HCT116 (cell line): ENCODE measurements around the gene DENND5B. TPM values are rescaled to one million over a fixed set of nuclear protein-coding genes. Genes with fewer than 3 reads are reported as not detected.

Source experiments
- ATAC-seq: fragments of 200-7000 bp; cut with Tn5 transposase; 2 replicates; pipeline ENCODE4 v1.9.1; 2020; ENCODE audit warnings: mild to moderate bottlenecking, moderate library complexity
- BruUV-seq: library from RNA; stranded (reverse); fragments of 400-500 nt; replicated peaks from 2 replicates; lab custom pipeline; 2021; lab: Mats Ljungman, UMichigan
- CTCF ChIA-PET: fragments of 300-600 bp; sonication (Branson Sonifier 250); formaldehyde crosslinking; loops from one replicate; lab custom pipeline; 2021; ENCODE audit warnings: antibody characterized with exemption; lab: Charles Lee
- POLR2A ChIA-PET: fragments of 300-600, 350-600 bp; sonication (Branson Sonifier 250); formaldehyde crosslinking; loops from one replicate; lab custom pipeline; 2021; ENCODE audit warnings: antibody characterized with exemption; lab: Charles Lee
- RAD21 ChIA-PET, 2 experiments: fragments of 300-600 bp; sonication (Branson Sonifier 250); formaldehyde crosslinking; loops; one replicate each; lab custom pipeline; 2023; ENCODE audit warnings: low total read pairs in 2 of 2; ENCODE audit not compliant: uncharacterized antibody in 2 of 2, unreplicated experiment in 2 of 2, low non-redundant PET in 1 of 2; lab: Charles Lee
- DNase-seq: peaks from one replicate; pipeline ENCODE4 v3.0.0-alpha.2; 2010; ENCODE audit warnings: low read depth, low spot score
- H2AFZ ChIP-seq: fragments of 200-600 bp; shearing (Covaris generic), sonication (generic); 2 replicates; pipeline ENCODE4 v1.6.1; 2017; ENCODE audit warnings: low read depth, mixed run types, mixed read lengths, antibody characterized with exemption, low read length; ENCODE audit not compliant: poor library complexity, severe bottlenecking
- H3K27ac ChIP-seq: 2 replicates; pipeline ENCODE4 v1.5.1; 2012; ENCODE audit warnings: low read depth, low read length
- H3K27me3 ChIP-seq: fragments of 200-600 bp; sonication (generic); 2 replicates; pipeline ENCODE4 v1.6.1; 2016; ENCODE audit warnings: mixed run types, low read length, mixed read lengths; ENCODE audit not compliant: insufficient read depth
- H3K36me3 ChIP-seq, 2 experiments: fragments of 200-500 bp in 1 of 2; fragments of 200-600 bp in 1 of 2; sonication (Bioruptor generic) in 1 of 2; sonication (generic) in 1 of 2; 2 replicates each; pipeline versions ENCODE4 v1.5.1 to v1.6.1; 2014 to 2016; ENCODE audit warnings: low read length in 2 of 2, inconsistent platforms in 1 of 2, mixed read lengths in 1 of 2, mixed run types in 1 of 2; ENCODE audit not compliant: insufficient read depth in 2 of 2, control insufficient read depth in 1 of 2
- H3K4me1 ChIP-seq, 2 experiments: fragments of 200-600 bp in 1 of 2; sonication (generic) in 1 of 2; 2 replicates each; pipeline versions ENCODE4 v1.5.1 to v1.6.1; 2012 to 2017; ENCODE audit warnings: low read length in 2 of 2, inconsistent platforms in 1 of 2, mild to moderate bottlenecking in 1 of 2, mixed read lengths in 1 of 2, mixed run types in 1 of 2, moderate library complexity in 1 of 2; ENCODE audit not compliant: insufficient read depth in 2 of 2, control insufficient read depth in 1 of 2
- H3K4me2 ChIP-seq: fragments of 200-600 bp; sonication (generic); 2 replicates; pipeline ENCODE4 v1.6.1; 2017; ENCODE audit warnings: mixed run types, low read length, mixed read lengths
- H3K4me3 ChIP-seq, 2 experiments: fragments of 200-600 bp in 1 of 2; sonication (generic) in 1 of 2; replicated peaks in 1 of 2; 2 replicates each; pipeline ENCODE4 v1.5.1; 2011 to 2016; ENCODE audit warnings: low read length in 2 of 2, control low read depth in 1 of 2, low read depth in 1 of 2, mild to moderate bottlenecking in 1 of 2, mixed read lengths in 1 of 2, mixed run types in 1 of 2
- H3K79me2 ChIP-seq: fragments of 200-600 bp; sonication (generic); 2 replicates; pipeline ENCODE4 v1.6.1; 2017; ENCODE audit warnings: mild to moderate bottlenecking, mixed run types, low read length, moderate library complexity, mixed read lengths; ENCODE audit not compliant: insufficient read depth
- H3K9ac ChIP-seq: fragments of 200-600 bp; sonication (generic); 2 replicates; pipeline ENCODE4 v1.6.1; 2016; ENCODE audit warnings: low read length, mixed read lengths
- H3K9me2 ChIP-seq: fragments of 200-600 bp; sonication (generic), shearing (Covaris generic); 2 replicates; pipeline ENCODE4 v1.6.1; 2017; ENCODE audit warnings: mixed run types, mild to moderate bottlenecking, moderate library complexity; ENCODE audit not compliant: insufficient read depth
- H3K9me3 ChIP-seq, 2 experiments: fragments of 200-500 bp in 1 of 2; fragments of 200-600 bp in 1 of 2; sonication (Bioruptor generic) in 1 of 2; sonication (generic) in 1 of 2; 2 replicates each; pipeline ENCODE4 v1.6.1; 2014 to 2017; ENCODE audit warnings: low read length in 2 of 2, mixed read lengths in 2 of 2, inconsistent platforms in 1 of 2, low read depth in 1 of 2, mild to moderate bottlenecking in 1 of 2, mixed run types in 1 of 2, moderate library complexity in 1 of 2; ENCODE audit not compliant: control insufficient read depth in 1 of 2, insufficient read depth in 1 of 2
- H4K20me1 ChIP-seq: fragments of 200-600 bp; sonication (generic), shearing (Covaris generic); 2 replicates; pipeline ENCODE4 v1.6.1; 2017; ENCODE audit warnings: mixed run types, mild to moderate bottlenecking, moderate library complexity; ENCODE audit not compliant: insufficient read depth
- CBX3 ChIP-seq: IDR thresholded peaks from 2 replicates; pipeline ENCODE4 v1.6.1; 2012; ENCODE audit warnings: low read depth
- EGR1 ChIP-seq: IDR thresholded peaks from 2 replicates; pipeline ENCODE4 v1.6.1; 2012; ENCODE audit warnings: low read depth
- EZH2 ChIP-seq: fragments of 200-600 bp; sonication (generic); IDR thresholded peaks from 2 replicates; pipeline ENCODE4 v1.6.1; 2017; ENCODE audit warnings: antibody characterized with exemption, mixed run types
- FOSL1 ChIP-seq: IDR thresholded peaks from 2 replicates; pipeline ENCODE4 v1.6.1; 2012; ENCODE audit warnings: low read depth
- JUND ChIP-seq: IDR thresholded peaks from 2 replicates; pipeline ENCODE4 v1.6.1; 2012
- MAX ChIP-seq: IDR thresholded peaks from 2 replicates; pipeline ENCODE4 v1.6.1; 2012
- REST ChIP-seq: IDR thresholded peaks from 2 replicates; pipeline ENCODE4 v1.6.1; 2012; ENCODE audit warnings: low read depth
- SP1 ChIP-seq: IDR thresholded peaks from 2 replicates; pipeline ENCODE4 v1.6.1; 2012; ENCODE audit warnings: low read depth
- SRF ChIP-seq: IDR thresholded peaks from 2 replicates; pipeline ENCODE4 v1.6.1; 2012; ENCODE audit warnings: low read depth
- ZBTB33 ChIP-seq: IDR thresholded peaks from 2 replicates; pipeline ENCODE4 v1.6.1; 2011; ENCODE audit warnings: mild to moderate bottlenecking, low read length, moderate library complexity; ENCODE audit not compliant: insufficient replicate concordance; ENCODE audit errors: extremely low read depth
- ZNF274 ChIP-seq: fragments of 200-500 bp; sonication (Bioruptor generic); IDR thresholded peaks from 2 replicates; pipeline ENCODE4 v1.6.1; 2014; ENCODE audit warnings: mild to moderate bottlenecking, low read depth, low read length, inconsistent platforms
- intact Hi-C: fragments of 100-400 bp; cut with micrococcal nuclease; formaldehyde crosslinking; loops from 2 replicates; pipeline ENCODE4 v1.10.0; 2022
- total RNA-seq: library from RNA; stranded (reverse); gene quantifications from one replicate; pipeline ENCODE4 v1.2.1, GENCODE V29; 2021; ENCODE audit not compliant: unreplicated experiment

DENND5B gene
- total RNA-seq, 1 experiment from 2014 or later: 19.2 TPM

- peak overlapping the region; percentile 68 for H2AFZ ChIP-seq
- ChIA-PET POLR2A (no interaction called here), RAD21 (no interaction called here), CTCF (no interaction called here)
- no peaks in the 10 kb centered on the region for H3K27me3 ChIP-seq
- H3K36me3 ChIP-seq: no peaks in the 10 kb centered on the region
- no peak overlapping the region for H3K4me2 ChIP-seq
- no peak overlapping the region for H3K4me3 ChIP-seq
- H3K9me2 ChIP-seq: no peaks in the 10 kb centered on the region
- no peaks in the 10 kb centered on the region for H3K9me3 ChIP-seq
- no TSS peak for BruUV-seq
- H3K79me2 ChIP-seq: no peaks in the 10 kb centered on the region
- no peak for DNase-seq
- intact Hi-C loops: no loop called here
- H3K9ac ChIP-seq: no peak overlapping the region
- no peak overlapping the region for H3K27ac ChIP-seq
- no peak for ATAC-seq
- TF ChIP-seq MAX (no peak), FOSL1 (no peak), SP1 (no peak), EGR1 (no peak), CBX3 (no peak), JUND (no peak)
- no peaks in the 10 kb centered on the region for H3K4me1 ChIP-seq
- no peaks in the 10 kb centered on the region for H4K20me1 ChIP-seq
These were observed 235.2 kb downstream of the DENND5B start for GRCh38 chr12:31355747-31356107.

GRCh38 chr12:31353750-31354708 lies 236.9 kb downstream of the DENND5B start:
- Histone ChIP-seq H3K4me1 (no peaks in the 10 kb centered on the region), H3K79me2 (no peaks in the 10 kb centered on the region), H3K9me3 (no peaks in the 10 kb centered on the region), H4K20me1 (no peaks in the 10 kb centered on the region), H2AFZ (no peak overlapping the region), H3K9me2 (no peaks in the 10 kb centered on the region), H3K4me3 (no peak overlapping the region), H3K9ac (no peak overlapping the region), H3K4me2 (no peak overlapping the region), H3K27ac (no peak overlapping the region), H3K27me3 (no peaks in the 10 kb centered on the region), H3K36me3 (no peaks in the 10 kb centered on the region)
- BruUV-seq: no TSS peak
- TF ChIP-seq JUND: no peak
- TF ChIP-seq SRF: no peak
- TF ChIP-seq EGR1: no peak
- TF ChIP-seq ZBTB33: no peak
- no peak for TF ChIP-seq ZNF274
- TF ChIP-seq EZH2: no peak
- no peak for TF ChIP-seq FOSL1
- TF ChIP-seq REST: no peak
- no peak for TF ChIP-seq SP1
- intact Hi-C loops: no loop called here
- POLR2A ChIA-PET: no interaction called here
- DNase-seq: no peak
- no peak for ATAC-seq
- CTCF ChIA-PET: no interaction called here
- RAD21 ChIA-PET: no interaction called here
